Measurements from ENCODE around the gene RNF182. TPM values are rescaled to one million over a fixed set of nuclear protein-coding genes. Genes with fewer than 3 reads are reported as not detected.
A peak's percentile ranks its signal among the peaks of the same experiment; 100 is the strongest.

RNF182 gene
- total RNA-seq, 4 donors from 2014 or later = 0.40 to 0.50 (median 0.45) TPM; not detected in 1

DNA sequence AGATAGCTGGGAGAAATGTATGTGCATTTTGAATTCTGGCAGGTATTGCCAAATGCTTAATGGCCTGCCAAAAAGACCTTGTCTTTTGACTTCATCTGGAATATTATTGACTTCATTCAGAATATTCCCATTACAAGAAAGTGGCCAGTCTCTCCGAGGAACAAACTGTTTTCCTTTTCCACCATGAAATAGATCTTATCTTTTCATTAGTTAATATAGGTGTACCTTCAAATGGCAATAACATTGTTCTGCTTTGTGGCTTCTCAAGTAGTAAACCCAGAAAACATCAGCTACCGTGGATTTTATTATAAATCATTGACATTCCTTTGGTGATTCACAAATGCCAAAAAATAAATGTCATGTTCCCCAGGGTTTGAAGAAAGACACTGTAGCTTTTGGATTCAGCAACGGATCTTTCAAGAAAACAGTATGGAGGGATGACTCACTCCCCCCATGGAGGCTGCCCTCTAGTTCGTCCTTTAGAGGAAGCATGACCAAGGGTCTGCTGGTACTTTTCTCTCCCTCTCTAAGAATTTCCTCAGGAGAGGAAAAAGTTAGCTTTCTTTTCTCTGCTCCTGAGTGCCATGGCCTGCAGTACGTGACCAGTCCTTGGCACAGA, 1.1 kb upstream of the RNF182 start:
- no peak for TF ChIP-seq EP300 (IDR thresholded peaks at IDR 0.05)
- TF ChIP-seq, protein P1, sequence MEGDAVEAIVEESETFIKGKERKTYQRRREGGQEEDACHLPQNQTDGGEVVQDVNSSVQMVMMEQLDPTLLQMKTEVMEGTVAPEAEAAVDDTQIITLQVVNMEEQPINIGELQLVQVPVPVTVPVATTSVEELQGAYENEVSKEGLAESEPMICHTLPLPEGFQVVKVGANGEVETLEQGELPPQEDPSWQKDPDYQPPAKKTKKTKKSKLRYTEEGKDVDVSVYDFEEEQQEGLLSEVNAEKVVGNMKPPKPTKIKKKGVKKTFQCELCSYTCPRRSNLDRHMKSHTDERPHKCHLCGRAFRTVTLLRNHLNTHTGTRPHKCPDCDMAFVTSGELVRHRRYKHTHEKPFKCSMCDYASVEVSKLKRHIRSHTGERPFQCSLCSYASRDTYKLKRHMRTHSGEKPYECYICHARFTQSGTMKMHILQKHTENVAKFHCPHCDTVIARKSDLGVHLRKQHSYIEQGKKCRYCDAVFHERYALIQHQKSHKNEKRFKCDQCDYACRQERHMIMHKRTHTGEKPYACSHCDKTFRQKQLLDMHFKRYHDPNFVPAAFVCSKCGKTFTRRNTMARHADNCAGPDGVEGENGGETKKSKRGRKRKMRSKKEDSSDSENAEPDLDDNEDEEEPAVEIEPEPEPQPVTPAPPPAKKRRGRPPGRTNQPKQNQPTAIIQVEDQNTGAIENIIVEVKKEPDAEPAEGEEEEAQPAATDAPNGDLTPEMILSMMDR (IDR thresholded peaks at IDR 0.05) = no peak
- no peak for TF ChIP-seq POLR2AphosphoS5 (IDR thresholded peaks at IDR 0.05)
- TF ChIP-seq POLR2A (IDR thresholded peaks at IDR 0.05; ENCODE audit: low read depth) = no peak
- H3K4me1 ChIP-seq = peaks cover 15 to 20% (median 19%) of the 10 kb centered on the region in 4 donors
- H3K27ac ChIP-seq (replicated peaks in 1 of 4) = no peak overlapping the region
- intact Hi-C loops (cut with DNase I) = no loop called here
- H3K9me3 ChIP-seq = no peaks in the 10 kb centered on the region
- H3K36me3 ChIP-seq = no peaks in the 10 kb centered on the region
- peaks cover 0 to 58% (median 33%) of the 10 kb centered on the region in 4 donors for H3K27me3 ChIP-seq
- H3K4me3 ChIP-seq = peak overlapping the region in 2 of 4 donors; percentile 51 to 60
- no peak for DNase-seq (ENCODE audit: extremely low spot score)
- WGBS = 56% methylated on average over 5 of the region's 5 CpGs

DNA sequence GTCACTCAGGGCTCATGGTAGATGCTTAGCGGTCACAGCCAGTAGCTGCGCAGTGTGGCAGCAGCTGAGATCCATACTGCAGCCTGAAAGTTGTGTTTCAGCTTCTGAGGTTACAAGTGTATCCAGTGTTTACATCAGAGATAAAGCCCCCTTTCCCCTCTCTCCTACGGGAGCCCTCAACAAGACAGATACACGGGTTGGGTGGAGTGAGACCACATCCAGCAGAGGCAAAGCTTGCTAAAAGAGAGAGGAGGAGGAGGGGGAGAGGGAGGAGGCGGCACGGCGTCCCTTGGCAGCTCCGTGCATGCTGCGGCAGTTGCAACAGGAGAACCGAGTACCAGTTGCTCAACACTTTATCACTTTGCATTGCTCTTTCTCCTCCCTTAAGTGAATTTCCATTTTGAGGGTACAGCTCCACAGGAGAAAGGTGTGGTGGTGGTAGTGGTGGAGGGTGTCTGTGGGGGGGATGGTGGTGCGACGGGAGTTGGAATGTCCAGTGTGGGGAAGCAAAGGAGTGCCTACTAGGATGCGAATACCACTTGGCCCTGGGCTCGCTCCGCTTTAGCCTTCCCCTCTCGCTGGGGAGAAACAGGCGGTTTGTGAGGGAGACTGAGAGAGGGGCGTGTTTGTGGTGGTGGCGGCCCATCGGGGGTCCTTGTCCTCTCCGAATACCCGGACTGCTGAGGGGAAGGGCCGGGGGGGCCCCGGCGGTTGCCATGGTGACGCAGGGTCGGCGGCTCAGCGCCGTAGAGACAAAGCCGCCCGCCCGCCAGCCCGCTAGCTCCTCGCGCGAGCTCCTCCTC, 405 bp upstream of the RNF182 start:
- peaks cover 0 to 65% (median 34%) of the 10 kb centered on the region in 4 donors for H3K27me3 ChIP-seq
- no peaks in the 10 kb centered on the region for H3K36me3 ChIP-seq
- no peak for DNase-seq (ENCODE audit: extremely low spot score)
- peaks cover 15 to 20% (median 19%) of the 10 kb centered on the region in 4 donors for H3K4me1 ChIP-seq
- H3K4me3 ChIP-seq = peak overlapping the region; percentile 45 to 60 (median 52)
- no peaks in the 10 kb centered on the region for H3K9me3 ChIP-seq
- TF ChIP-seq EP300 (IDR thresholded peaks at IDR 0.05) = no peak
- no peak for TF ChIP-seq POLR2AphosphoS5 (IDR thresholded peaks at IDR 0.05)
- TF ChIP-seq POLR2A (IDR thresholded peaks at IDR 0.05; ENCODE audit: low read depth) = no peak
- WGBS = 17% methylated on average over 16 of the region's 37 CpGs
- H3K27ac ChIP-seq (replicated peaks in 1 of 4) = peak overlapping the region in 1 of 4 donors; percentile 3
- intact Hi-C loops (cut with DNase I) = no loop called here

DNA sequence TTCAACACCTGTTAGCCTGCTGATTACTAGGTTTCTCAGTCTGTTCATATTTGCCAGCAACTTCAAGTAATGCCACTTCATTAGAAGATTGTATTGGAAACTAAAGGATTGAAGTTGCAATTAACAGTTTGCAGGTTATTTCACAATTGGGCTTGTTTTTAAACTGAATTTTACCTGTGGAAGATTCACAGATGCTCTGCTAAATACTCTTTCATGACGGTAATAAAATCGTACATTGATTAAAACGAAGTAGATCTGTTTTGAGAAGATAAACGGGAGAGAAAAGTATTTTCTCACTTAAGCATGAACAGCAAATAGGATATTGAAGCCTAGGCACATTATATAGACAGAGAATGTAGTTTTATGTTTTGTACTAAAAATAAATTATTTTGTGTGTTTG, 1.6 kb downstream of the RNF182 start:
- WGBS = 91% methylated on average over 4 of the region's 4 CpGs
- Histone ChIP-seq H3K4me3 (no peak overlapping the region), H3K27ac (replicated peaks in 1 of 4) (no peak overlapping the region), H3K4me1 (peaks cover 15 to 20% (median 19%) of the 10 kb centered on the region in 4 donors), H3K9me3 (no peaks in the 10 kb centered on the region), H3K36me3 (no peaks in the 10 kb centered on the region), H3K27me3 (peaks cover 0 to 84% (median 37%) of the 10 kb centered on the region in 4 donors)
- intact Hi-C loops (cut with DNase I) = no loop called here
- TF ChIP-seq POLR2AphosphoS5 (IDR thresholded peaks at IDR 0.05) (no peak), POLR2A (IDR thresholded peaks at IDR 0.05; ENCODE audit: low read depth) (no peak), EP300 (IDR thresholded peaks at IDR 0.05) (no peak)
- TF ChIP-seq, protein P1 (IDR thresholded peaks at IDR 0.05) = no peak
- DNase-seq (ENCODE audit: extremely low spot score) = no peak

DNA sequence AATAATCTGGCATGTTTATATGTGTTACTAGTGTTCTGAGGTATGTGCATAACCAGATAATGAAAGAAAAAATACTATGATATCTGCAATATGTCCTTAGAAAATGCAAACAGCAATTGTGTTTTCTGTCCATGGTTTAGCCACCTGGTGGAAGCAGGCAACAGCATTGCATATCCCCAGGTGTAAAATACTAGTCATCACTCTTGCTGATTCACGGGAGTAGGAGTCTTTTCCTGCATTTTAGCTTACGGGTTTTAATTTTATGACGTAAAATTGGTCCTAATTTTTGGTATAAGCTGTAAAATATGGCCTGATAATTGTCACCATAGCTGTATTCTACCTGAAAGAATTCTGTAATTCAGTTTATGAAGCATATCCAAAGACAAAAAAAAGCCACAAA, 2.5 kb downstream of the RNF182 start:
- Histone ChIP-seq H3K27me3 (peaks cover 0 to 86% (median 37%) of the 10 kb centered on the region in 4 donors), H3K9me3 (no peaks in the 10 kb centered on the region), H3K27ac (replicated peaks in 1 of 4) (no peak overlapping the region), H3K36me3 (no peaks in the 10 kb centered on the region), H3K4me1 (peaks cover 15 to 20% (median 19%) of the 10 kb centered on the region in 4 donors), H3K4me3 (no peak overlapping the region)
- DNase-seq (ENCODE audit: extremely low spot score) = no peak
- 84% methylated on average over 3 of the region's 3 CpGs for WGBS
- no peak for TF ChIP-seq EP300 (IDR thresholded peaks at IDR 0.05)
- TF ChIP-seq POLR2A (IDR thresholded peaks at IDR 0.05; ENCODE audit: low read depth) = no peak
- no peak for TF ChIP-seq POLR2AphosphoS5 (IDR thresholded peaks at IDR 0.05)
- TF ChIP-seq, protein P1 (IDR thresholded peaks at IDR 0.05) = no peak
- intact Hi-C loops (cut with DNase I) = no loop called here

DNA sequence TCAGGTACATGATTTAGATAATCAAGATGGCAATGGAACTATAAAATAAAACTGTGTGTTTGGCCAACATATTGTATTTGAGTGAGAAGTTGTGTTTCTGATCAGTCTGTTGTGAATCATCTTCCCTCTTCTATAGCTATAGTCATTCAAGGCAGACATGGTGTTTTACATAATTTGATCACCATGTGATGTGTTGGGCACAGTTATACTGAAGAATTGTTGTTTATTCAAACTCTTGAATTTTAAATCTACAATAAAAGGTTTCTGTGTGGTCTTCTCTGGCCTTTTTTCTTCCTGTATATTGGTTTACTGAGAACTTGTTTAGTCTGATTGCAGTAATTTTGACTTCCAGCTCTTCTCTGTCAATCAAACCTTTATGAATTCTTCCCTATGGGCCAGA, 4.4 kb downstream of the RNF182 start:
- peaks cover 0 to 77% (median 34%) of the 10 kb centered on the region in 4 donors for H3K27me3 ChIP-seq
- no peak for DNase-seq (ENCODE audit: extremely low spot score)
- H3K27ac ChIP-seq (replicated peaks in 1 of 4) = no peak overlapping the region
- H3K4me3 ChIP-seq = no peak overlapping the region
- H3K4me1 ChIP-seq = peaks cover 12 to 16% (median 15%) of the 10 kb centered on the region in 4 donors
- TF ChIP-seq, protein P1 (IDR thresholded peaks at IDR 0.05) = no peak
- TF ChIP-seq POLR2A (IDR thresholded peaks at IDR 0.05; ENCODE audit: low read depth) = no peak
- no peak for TF ChIP-seq EP300 (IDR thresholded peaks at IDR 0.05)
- no peak for TF ChIP-seq POLR2AphosphoS5 (IDR thresholded peaks at IDR 0.05)
- H3K36me3 ChIP-seq = no peaks in the 10 kb centered on the region
- no peaks in the 10 kb centered on the region for H3K9me3 ChIP-seq
- intact Hi-C loops (cut with DNase I) = no loop called here

Measured in esophagus muscularis mucosa (tissue), 4 donors.